Effector memory CD8-positive, alpha-beta T cell (primary cell): Measurements from ENCODE around the gene SLC2A5.
"Not testable (repeated sequence)": the region's sequence is repeated elsewhere in the genome, so short reads cannot be mapped to it uniquely, and the experiment has no call there.

Experiments
- ATAC-seq: fragments of 150-1000 bp; cut with Tn5 transposase; replicated peaks from 2 replicates; pipeline ENCODE4 v1.10.0; 2021; ENCODE audit warnings: mild to moderate bottlenecking, moderate library complexity
- DNase-seq, 3 experiments: peaks; one replicate each; pipeline ENCODE4 v3.0.0; 2021
- H3K27ac Mint-ChIP-seq, 2 donors: one replicate each; pipeline ENCODE4 v1.8.0; 2022; ENCODE audit warnings: mild to moderate bottlenecking in 2 of 2, mixed read lengths in 2 of 2, moderate library complexity in 2 of 2
- H3K27me3 Mint-ChIP-seq, 2 donors: one replicate each; pipeline ENCODE4 v1.8.0; 2022; ENCODE audit warnings: mixed read lengths in 2 of 2
- H3K36me3 Mint-ChIP-seq: one replicate; pipeline ENCODE4 v1.8.0; 2022; ENCODE audit warnings: mild to moderate bottlenecking, moderate library complexity, mixed read lengths; ENCODE audit not compliant: insufficient read depth
- H3K4me1 Mint-ChIP-seq, 2 donors: one replicate each; pipeline ENCODE4 v1.8.0; 2022; ENCODE audit warnings: low read depth in 2 of 2, mixed read lengths in 2 of 2
- H3K4me3 Mint-ChIP-seq, 2 donors: one replicate each; pipeline ENCODE4 v1.8.0; 2022; ENCODE audit warnings: mild to moderate bottlenecking in 2 of 2, mixed read lengths in 2 of 2, moderate library complexity in 2 of 2
- H3K9me3 Mint-ChIP-seq, 2 donors: one replicate each; pipeline ENCODE4 v1.8.0; 2022; ENCODE audit warnings: mixed read lengths in 2 of 2

The SLC2A5 gene

DNA sequence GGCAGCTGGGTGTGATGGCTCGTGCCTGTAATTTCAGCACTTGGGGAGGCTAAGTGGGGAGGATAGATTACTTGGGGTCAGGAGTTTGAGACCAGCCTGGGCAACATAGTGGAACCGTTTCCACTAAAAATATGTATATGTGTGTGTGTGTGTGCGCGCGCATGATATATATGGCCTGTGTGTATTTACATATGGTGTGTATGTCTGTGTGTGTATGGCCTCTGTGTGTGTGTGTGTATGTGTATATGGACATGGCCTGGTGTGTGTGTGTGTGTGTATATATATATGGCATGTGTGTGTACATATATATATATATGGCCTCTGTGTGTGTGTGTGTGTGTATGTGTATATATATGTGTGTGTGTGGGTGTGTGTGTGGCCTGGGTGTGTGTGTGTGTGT, 27.2 kb downstream of the SLC2A5 start:
- peaks cover 3% of the 10 kb centered on the region for H3K36me3 Mint-ChIP-seq
- no peak for ATAC-seq
- H3K27ac Mint-ChIP-seq: no peak overlapping the region
- no peak for DNase-seq
- H3K4me1 Mint-ChIP-seq: peaks cover 0 to 2% of the 10 kb centered on the region in 2 donors
- H3K27me3 Mint-ChIP-seq: peaks cover 14 to 25% of the 10 kb centered on the region in 2 donors
- no peak overlapping the region for H3K4me3 Mint-ChIP-seq
- no peaks in the 10 kb centered on the region for H3K9me3 Mint-ChIP-seq

DNA sequence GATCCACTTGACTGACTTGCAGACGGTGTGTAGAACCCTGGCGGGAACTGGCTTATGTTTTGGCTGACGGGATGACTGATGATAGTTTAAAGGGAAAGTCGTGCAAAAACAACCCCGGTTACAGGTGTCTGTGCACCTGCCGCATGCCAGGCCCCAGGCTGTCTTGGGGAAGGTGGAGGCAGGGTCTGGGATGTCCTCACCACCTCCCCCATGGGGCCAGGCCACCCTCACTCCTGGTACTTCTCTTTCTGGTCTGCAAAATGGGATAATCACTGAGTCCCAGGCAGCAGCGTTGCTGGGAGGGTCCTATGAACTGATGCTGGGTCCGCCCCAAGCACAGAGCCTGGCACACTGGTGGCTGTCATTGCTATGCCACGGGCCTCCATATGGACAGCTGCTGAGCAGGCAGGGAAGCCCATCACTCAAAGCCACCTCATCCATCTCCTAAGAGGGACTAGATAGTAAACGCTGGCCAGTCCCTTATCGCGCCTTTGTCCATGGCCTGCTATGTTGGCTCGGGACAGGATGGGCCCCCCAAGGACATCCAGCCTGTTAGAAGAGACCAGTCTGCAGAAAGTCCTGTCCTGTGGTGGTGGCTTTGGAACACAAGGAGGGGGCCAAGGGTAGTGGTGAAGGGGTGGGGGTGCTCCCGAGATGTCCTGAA, 28.2 kb downstream of the SLC2A5 start:
- no peak overlapping the region for H3K27ac Mint-ChIP-seq

GRCh38 chr1:9040659-9041030, 28.8 kb downstream of the SLC2A5 start:
- Mint-ChIP-seq H3K27ac (no peak overlapping the region), H3K36me3 (peaks cover 3% of the 10 kb centered on the region), H3K27me3 (peaks cover 10 to 14% of the 10 kb centered on the region in 2 donors), H3K4me3 (no peak overlapping the region), H3K4me1 (peaks cover 0 to 2% of the 10 kb centered on the region in 2 donors), H3K9me3 (peaks cover 2 to 3% of the 10 kb centered on the region in 2 donors)
- DNase-seq: no peak
- ATAC-seq: no peak

More for the DNA sequence above, 28.2 kb downstream of the SLC2A5 start:
- peaks cover 9 to 15% of the 10 kb centered on the region in 2 donors for H3K27me3 Mint-ChIP-seq
- peaks cover 0 to 2% of the 10 kb centered on the region in 2 donors for H3K4me1 Mint-ChIP-seq
- no peak overlapping the region for H3K4me3 Mint-ChIP-seq
- DNase-seq: no peak
- ATAC-seq: no peak
- H3K9me3 Mint-ChIP-seq: no peaks in the 10 kb centered on the region
- peaks cover 3% of the 10 kb centered on the region for H3K36me3 Mint-ChIP-seq

GRCh38 chr1:9039761-9040658, 29.4 kb downstream of the SLC2A5 start:
- H3K36me3 Mint-ChIP-seq: peaks cover 3% of the 10 kb centered on the region
- ATAC-seq: no peak
- no peak overlapping the region for H3K4me3 Mint-ChIP-seq
- peaks cover 6 to 9% of the 10 kb centered on the region in 2 donors for H3K9me3 Mint-ChIP-seq
- no peak overlapping the region for H3K27ac Mint-ChIP-seq
- H3K27me3 Mint-ChIP-seq: peaks cover 11 to 19% of the 10 kb centered on the region in 2 donors
- peaks cover 0 to 2% of the 10 kb centered on the region in 2 donors for H3K4me1 Mint-ChIP-seq
- DNase-seq: no peak

- Mint-ChIP-seq H3K27me3 (peaks cover 13 to 15% of the 10 kb centered on the region in 2 donors), H3K9me3 (peaks cover 9 to 12% of the 10 kb centered on the region in 2 donors), H3K4me1 (peaks cover 0 to 2% of the 10 kb centered on the region in 2 donors), H3K4me3 (no peak overlapping the region), H3K27ac (no peak overlapping the region), H3K36me3 (peaks cover 3% of the 10 kb centered on the region)
- DNase-seq (no peak), ATAC-seq (no peak)
Observed at GRCh38 chr1:9038881-9039760, 30.3 kb downstream of the SLC2A5 start.

GRCh38 chr1:9038338-9038650, 31.1 kb downstream of the SLC2A5 start:
- Mint-ChIP-seq H3K27me3 (peaks cover 20 to 24% of the 10 kb centered on the region in 2 donors), H3K27ac (no peak overlapping the region)

DNA sequence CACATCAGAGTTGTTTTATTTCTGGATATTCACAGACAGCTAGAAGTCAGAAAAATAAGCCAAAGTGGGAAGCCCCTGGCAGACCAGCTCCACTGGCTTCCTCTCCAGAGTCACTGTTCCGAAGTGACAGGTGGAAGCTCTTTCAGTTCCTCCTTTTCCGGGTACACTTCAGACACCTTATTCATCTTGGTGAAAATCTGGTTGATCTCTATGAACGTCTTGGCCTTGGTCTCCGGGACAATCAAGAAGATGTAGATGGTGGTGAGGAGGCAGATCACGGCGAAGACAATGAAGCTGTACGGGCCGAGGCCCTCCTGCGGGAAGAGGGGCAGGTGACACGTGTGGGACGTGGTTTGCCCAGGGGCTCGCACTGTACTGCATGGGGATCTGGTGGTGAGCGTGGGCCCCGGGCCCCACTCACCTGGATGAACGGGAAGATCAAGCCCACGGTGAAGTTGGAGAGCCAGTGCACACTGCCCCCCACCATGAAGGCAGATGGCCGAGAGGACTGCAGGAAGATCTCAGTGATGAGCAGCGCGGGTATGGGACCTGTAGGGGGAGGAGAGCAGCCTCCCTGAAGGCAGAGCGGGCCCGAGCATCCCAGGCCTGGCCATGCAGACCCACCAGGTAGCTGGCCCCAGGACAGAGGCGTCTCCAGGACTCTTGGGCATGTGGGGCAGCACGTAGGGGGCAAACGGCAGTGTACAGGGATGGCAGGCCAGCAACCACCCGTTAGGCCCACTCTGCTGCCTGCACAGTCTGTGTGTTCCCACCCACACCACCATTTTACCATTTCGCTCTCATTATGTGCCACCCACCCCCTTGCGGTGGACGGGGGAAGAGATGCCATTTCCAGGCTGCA, 31.7 kb downstream of the SLC2A5 start:
- no peak for ATAC-seq
- Mint-ChIP-seq H3K27ac (no peak overlapping the region), H3K9me3 (peaks cover 9 to 12% of the 10 kb centered on the region in 2 donors), H3K4me1 (peaks cover 0 to 2% of the 10 kb centered on the region in 2 donors), H3K27me3 (peaks cover 20 to 24% of the 10 kb centered on the region in 2 donors), H3K4me3 (no peak overlapping the region), H3K36me3 (no peaks in the 10 kb centered on the region)
- DNase-seq: no peak

More at GRCh38 chr1:9038338-9038650, 31.1 kb downstream of the SLC2A5 start:
- ATAC-seq: no peak
- Mint-ChIP-seq H3K36me3 (peaks cover 2% of the 10 kb centered on the region), H3K4me3 (no peak overlapping the region), H3K4me1 (peaks cover 0 to 2% of the 10 kb centered on the region in 2 donors), H3K9me3 (peaks cover 9 to 12% of the 10 kb centered on the region in 2 donors)
- DNase-seq: no peak

GRCh38 chr1:9035226-9035625, 34.2 kb downstream of the SLC2A5 start:
- no peaks in the 10 kb centered on the region for H3K36me3 Mint-ChIP-seq
- no peak for DNase-seq
- peaks cover 20 to 24% of the 10 kb centered on the region in 2 donors for H3K27me3 Mint-ChIP-seq
- no peak overlapping the region for H3K27ac Mint-ChIP-seq
- H3K4me3 Mint-ChIP-seq: no peak overlapping the region
- ATAC-seq: no peak
- H3K9me3 Mint-ChIP-seq: peaks cover 9 to 12% of the 10 kb centered on the region in 2 donors
- peaks cover 0 to 2% of the 10 kb centered on the region in 2 donors for H3K4me1 Mint-ChIP-seq

DNA sequence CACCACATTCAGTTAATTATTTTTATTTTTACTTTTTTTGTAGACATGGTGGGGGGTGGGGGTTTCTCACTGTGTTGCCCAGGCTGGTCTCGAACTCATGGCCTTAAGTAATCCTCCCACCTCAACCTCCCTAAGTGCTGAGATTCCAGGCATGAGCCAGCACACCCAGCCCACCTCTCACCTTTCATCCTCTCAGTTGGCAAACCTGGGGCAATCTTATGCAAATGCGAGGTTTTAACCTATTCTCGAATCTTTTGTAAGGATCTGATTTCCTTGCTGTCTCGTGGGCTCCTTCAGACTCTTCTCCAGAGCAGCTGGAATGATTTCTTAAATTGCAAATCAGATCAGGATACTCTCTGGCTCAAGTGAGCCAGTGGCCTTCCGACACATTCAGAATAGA, 36.1 kb downstream of the SLC2A5 start:
- no peak for DNase-seq
- peaks cover 0 to 2% of the 10 kb centered on the region in 2 donors for H3K4me1 Mint-ChIP-seq
- H3K4me3 Mint-ChIP-seq: no peak overlapping the region
- no peak for ATAC-seq
- no peak overlapping the region for H3K27ac Mint-ChIP-seq
- H3K36me3 Mint-ChIP-seq: no peaks in the 10 kb centered on the region
- H3K9me3 Mint-ChIP-seq: peaks cover 9 to 12% of the 10 kb centered on the region in 2 donors
- peaks cover 27 to 37% of the 10 kb centered on the region in 2 donors for H3K27me3 Mint-ChIP-seq

DNA sequence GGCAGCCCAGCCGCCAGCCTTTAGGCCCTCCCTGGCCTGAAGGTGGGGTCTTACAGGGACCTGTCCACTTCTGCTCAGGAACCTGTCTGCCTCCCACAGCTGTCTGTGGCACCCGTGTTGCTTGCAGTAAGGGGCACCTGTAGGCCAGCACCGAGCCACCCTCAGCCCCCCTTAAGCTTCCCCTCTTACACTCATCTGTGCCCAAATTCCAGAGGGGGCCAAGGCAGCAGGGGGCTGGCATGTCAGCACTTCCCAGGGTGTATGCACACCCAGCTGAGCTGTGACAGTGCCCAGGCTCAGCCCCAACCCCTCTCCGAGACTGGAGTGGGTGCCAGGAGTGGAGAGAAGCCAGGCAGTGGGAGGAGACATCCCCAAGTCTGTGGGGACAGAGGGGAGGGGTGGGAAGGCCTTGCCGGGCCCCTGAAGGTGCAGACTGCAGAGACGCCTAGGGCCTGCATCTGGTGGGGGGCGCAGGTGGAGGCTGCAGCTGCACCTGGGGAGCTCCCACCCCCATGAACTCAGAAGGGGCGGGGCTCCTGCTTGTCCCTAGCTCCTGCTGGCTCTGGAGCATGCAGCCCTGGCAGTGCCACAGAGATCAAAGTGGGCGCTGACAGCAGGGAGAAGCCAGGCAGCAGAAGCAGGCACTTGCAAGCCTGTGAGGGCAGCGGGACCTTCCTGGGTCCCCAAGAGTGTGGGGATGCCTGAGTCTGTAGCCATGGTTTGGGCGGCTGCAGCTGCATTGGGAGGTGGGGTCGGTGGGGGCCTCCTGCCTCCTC, 37.8 kb downstream of the SLC2A5 start:
- peaks cover 27 to 38% of the 10 kb centered on the region in 2 donors for H3K27me3 Mint-ChIP-seq
- H3K27ac Mint-ChIP-seq: no peak overlapping the region
- no peaks in the 10 kb centered on the region for H3K36me3 Mint-ChIP-seq
- H3K4me1 Mint-ChIP-seq: no peaks in the 10 kb centered on the region
- DNase-seq (no peak), ATAC-seq (no peak)
- no peak overlapping the region for H3K4me3 Mint-ChIP-seq
- peaks cover 9 to 12% of the 10 kb centered on the region in 2 donors for H3K9me3 Mint-ChIP-seq

- peaks cover 9 to 12% of the 10 kb centered on the region in 2 donors for H3K9me3 Mint-ChIP-seq
- DNase-seq, H3K4me1 Mint-ChIP-seq, H3K4me3 Mint-ChIP-seq, H3K27ac Mint-ChIP-seq, ATAC-seq, H3K36me3 Mint-ChIP-seq: not testable (repeated sequence)
- peaks cover 27 to 43% of the 10 kb centered on the region in 2 donors for H3K27me3 Mint-ChIP-seq
Observed at GRCh38 chr1:9031077-9031476, 38.4 kb downstream of the SLC2A5 start.
